Measurements from ENCODE around the gene TTC32. TPM values are rescaled to one million over a fixed set of nuclear protein-coding genes. Genes with fewer than 3 reads are reported as not detected.

TTC32 gene
- total RNA-seq, 1 experiment from 2014 or later = 11.5 TPM

- Histone ChIP-seq H3K36me3 (ENCODE audit: insufficient read depth, low read length, poor library complexity, severe bottlenecking) (no peaks in the 10 kb centered on the region), H3K4me1 (ENCODE audit: insufficient read depth, low read length, poor library complexity, severe bottlenecking) (no peaks in the 10 kb centered on the region), H3K27ac (ENCODE audit: low read depth, low read length, poor library complexity, severe bottlenecking) (no peak overlapping the region), H3K4me3 (ENCODE audit: low read depth, low read length, poor library complexity, severe bottlenecking) (no peak overlapping the region), H3K9me3 (ENCODE audit: low read depth, low read length, poor library complexity, severe bottlenecking) (no peaks in the 10 kb centered on the region), H3K27me3 (replicated peaks; ENCODE audit: insufficient read depth, low read depth, low read length, poor library complexity) (no peaks in the 10 kb centered on the region)
- ChIA-PET CTCF (interaction anchor here (0.6 kb wide), 1 partner anchor 60 kb away, joined by 4 read pairs; no protein-coding TSS in a partner anchor), POLR2A (ENCODE audit: low non-redundant PET) (no interaction called here)
- TF ChIP-seq CTCF (conservative IDR thresholded peaks at IDR 0.05; ENCODE audit: low read depth, low read length) (no peak), EZH2 (IDR thresholded peaks at IDR 0.05; ENCODE audit: borderline replicate concordance, low read depth, low read length, poor library complexity, severe bottlenecking) (no peak)
- no TSS peak for BruUV-seq (replicated peaks)
- no peak for DNase-seq (ENCODE audit: low spot score)
- intact Hi-C loops (cut with micrococcal nuclease; ENCODE audit: unreplicated experiment) = no loop called here
These were observed 11.7 kb downstream of the TTC32 start for GRCh38 chr2:19890104-19890503.

GRCh38 chr2:19888831-19889230 is 13.0 kb downstream of the TTC32 start:
- Histone ChIP-seq H3K36me3 (ENCODE audit: insufficient read depth, low read length, poor library complexity, severe bottlenecking) (no peaks in the 10 kb centered on the region), H3K4me1 (ENCODE audit: insufficient read depth, low read length, poor library complexity, severe bottlenecking) (no peaks in the 10 kb centered on the region), H3K4me3 (ENCODE audit: low read depth, low read length, poor library complexity, severe bottlenecking) (no peak overlapping the region), H3K27me3 (replicated peaks; ENCODE audit: insufficient read depth, low read depth, low read length, poor library complexity) (no peaks in the 10 kb centered on the region), H3K9me3 (ENCODE audit: low read depth, low read length, poor library complexity, severe bottlenecking) (no peaks in the 10 kb centered on the region), H3K27ac (ENCODE audit: low read depth, low read length, poor library complexity, severe bottlenecking) (no peak overlapping the region)
- intact Hi-C loops (cut with micrococcal nuclease; ENCODE audit: unreplicated experiment) = no loop called here
- TF ChIP-seq CTCF (conservative IDR thresholded peaks at IDR 0.05; ENCODE audit: low read depth, low read length) = no peak
- TF ChIP-seq EZH2 (IDR thresholded peaks at IDR 0.05; ENCODE audit: borderline replicate concordance, low read depth, low read length, poor library complexity, severe bottlenecking) = no peak
- ChIA-PET POLR2A (ENCODE audit: low non-redundant PET) (no interaction called here), CTCF (no interaction called here)
- no peak for DNase-seq (ENCODE audit: low spot score)
- no TSS peak for BruUV-seq (replicated peaks)

- H3K4me3 ChIP-seq (ENCODE audit: low read depth, low read length, poor library complexity, severe bottlenecking) = no peak overlapping the region
- no peaks in the 10 kb centered on the region for H3K4me1 ChIP-seq (ENCODE audit: insufficient read depth, low read length, poor library complexity, severe bottlenecking)
- ChIA-PET CTCF (no interaction called here), POLR2A (ENCODE audit: low non-redundant PET) (no interaction called here)
- intact Hi-C loops (cut with micrococcal nuclease; ENCODE audit: unreplicated experiment) = no loop called here
- TF ChIP-seq CTCF (conservative IDR thresholded peaks at IDR 0.05; ENCODE audit: low read depth, low read length) (no peak), EZH2 (IDR thresholded peaks at IDR 0.05; ENCODE audit: borderline replicate concordance, low read depth, low read length, poor library complexity, severe bottlenecking) (no peak)
- H3K9me3 ChIP-seq (ENCODE audit: low read depth, low read length, poor library complexity, severe bottlenecking) = no peaks in the 10 kb centered on the region
- BruUV-seq (replicated peaks) = no TSS peak
- no peak for DNase-seq (ENCODE audit: low spot score)
- no peaks in the 10 kb centered on the region for H3K36me3 ChIP-seq (ENCODE audit: insufficient read depth, low read length, poor library complexity, severe bottlenecking)
- H3K27me3 ChIP-seq (replicated peaks; ENCODE audit: insufficient read depth, low read depth, low read length, poor library complexity) = no peaks in the 10 kb centered on the region
- H3K27ac ChIP-seq (ENCODE audit: low read depth, low read length, poor library complexity, severe bottlenecking) = no peak overlapping the region
These were observed 14.3 kb downstream of the TTC32 start for GRCh38 chr2:19887510-19887909.
